OCI-LY3 (cell line): ENCODE measurements around the gene HMX1.

Experiments used
- H2AFZ ChIP-seq: fragments of 200-600, 300-600 bp; shearing (Covaris generic); 2 replicates; pipeline ENCODE4 v1.6.0; 2014; ENCODE audit warnings: antibody characterized with exemption, low read depth, low read length
- H3K27ac ChIP-seq: fragments of 200-600, 300-600 bp; sonication (generic); 2 replicates; pipeline ENCODE4 v1.5.1; 2014; ENCODE audit warnings: mild to moderate bottlenecking, low read length, moderate library complexity, mixed read lengths
- H3K27me3 ChIP-seq: fragments of 200-600, 300-600 bp; sonication (generic); 2 replicates; pipeline ENCODE4 v1.6.1; 2014; ENCODE audit warnings: low read depth, low read length, mixed read lengths
- H3K36me3 ChIP-seq: fragments of 200-600, 300-600 bp; sonication (generic); replicated peaks from 2 replicates; pipeline ENCODE3; 2014; ENCODE audit warnings: low read depth, low read length, mixed read lengths
- H3K4me1 ChIP-seq: fragments of 300-600, 200-600 bp; sonication (generic); 2 replicates; pipeline ENCODE4 v1.6.1; 2014; ENCODE audit warnings: low read length, mixed read lengths
- H3K4me2 ChIP-seq: fragments of 200-600, 300-600 bp; sonication (generic); 2 replicates; pipeline ENCODE4 v1.6.1; 2014; ENCODE audit warnings: low read length, mixed read lengths
- H3K4me3 ChIP-seq: fragments of 300-600, 200-600 bp; sonication (generic); 2 replicates; pipeline ENCODE4 v1.5.1; 2014; ENCODE audit warnings: antibody characterized with exemption, mild to moderate bottlenecking, low read length, moderate library complexity
- H3K79me2 ChIP-seq: fragments of 300-600, 200-600 bp; shearing (Covaris generic); 2 replicates; pipeline ENCODE4 v1.6.1; 2014; ENCODE audit warnings: mild to moderate bottlenecking, low read length, mixed read lengths
- H3K9ac ChIP-seq: fragments of 300-600, 200-600 bp; shearing (Covaris generic); 2 replicates; pipeline ENCODE4 v1.6.0; 2014; ENCODE audit warnings: mild to moderate bottlenecking, low read length, moderate library complexity
- H3K9me3 ChIP-seq: fragments of 200-600, 300-600 bp; shearing (Covaris generic); 2 replicates; pipeline ENCODE4 v1.6.1; 2014; ENCODE audit warnings: low read length, mixed read lengths; ENCODE audit not compliant: insufficient read depth
- H4K20me1 ChIP-seq: fragments of 200-600, 300-600 bp; sonication (generic); 2 replicates; pipeline ENCODE4 v1.6.1; 2016; ENCODE audit warnings: low read length, mixed read lengths; ENCODE audit not compliant: insufficient read depth
- CTCF ChIP-seq: fragments of 200-600, 300-600 bp; sonication (generic); IDR thresholded peaks from 2 replicates; pipeline ENCODE4 v1.5.1; 2014; ENCODE audit warnings: antibody characterized with exemption, low read length, low read depth
- EZH2phosphoT487 ChIP-seq: fragments of 200-600 bp; shearing (Covaris generic); IDR thresholded peaks from 2 replicates; pipeline ENCODE4 v1.6.1; 2018; ENCODE audit warnings: antibody characterized with exemption, mixed run types, low read depth

The HMX1 gene

GRCh38 chr4:8846046-8846720 is 25.5 kb downstream of the HMX1 start:
- Histone ChIP-seq H4K20me1 (no peaks in the 10 kb centered on the region), H3K27me3 (no peaks in the 10 kb centered on the region; the same call in 1 of the 2 replicates), H2AFZ (no peak overlapping the region), H3K4me1 (peaks cover 16% of the 10 kb centered on the region), H3K79me2 (no peaks in the 10 kb centered on the region), H3K9ac (no peak overlapping the region), H3K27ac (no peak overlapping the region), H3K4me2 (no peak overlapping the region), H3K9me3 (no peaks in the 10 kb centered on the region; the same call in 1 of the 2 replicates), H3K36me3 (no peaks in the 10 kb centered on the region), H3K4me3 (no peak overlapping the region)
- TF ChIP-seq EZH2phosphoT487 (no peak), CTCF (no peak)

GRCh38 chr4:8844976-8845690 is 26.5 kb downstream of the HMX1 start:
- Histone ChIP-seq H3K4me3 (no peak overlapping the region), H3K9me3 (no peaks in the 10 kb centered on the region; the same call in 1 of the 2 replicates), H2AFZ (no peak overlapping the region), H3K9ac (no peak overlapping the region), H3K36me3 (no peaks in the 10 kb centered on the region), H3K4me2 (no peak overlapping the region), H3K27ac (no peak overlapping the region), H3K4me1 (peaks cover 16% of the 10 kb centered on the region), H3K79me2 (no peaks in the 10 kb centered on the region), H4K20me1 (no peaks in the 10 kb centered on the region), H3K27me3 (no peaks in the 10 kb centered on the region; the same call in 1 of the 2 replicates)
- TF ChIP-seq EZH2phosphoT487 (no peak), CTCF (no peak)

GRCh38 chr4:8843597-8843996 is 28.0 kb downstream of the HMX1 start:
- Histone ChIP-seq H4K20me1 (no peaks in the 10 kb centered on the region), H3K79me2 (no peaks in the 10 kb centered on the region), H3K4me1 (peaks cover 9% of the 10 kb centered on the region), H3K27me3 (no peaks in the 10 kb centered on the region), H2AFZ (no peak overlapping the region), H3K9me3 (no peaks in the 10 kb centered on the region; the same call in 1 of the 2 replicates), H3K4me3 (no peak overlapping the region), H3K27ac (no peak overlapping the region), H3K36me3 (no peaks in the 10 kb centered on the region), H3K4me2 (no peak overlapping the region), H3K9ac (no peak overlapping the region)
- no peak for TF ChIP-seq EZH2phosphoT487
- TF ChIP-seq CTCF = no peak

GRCh38 chr4:8842614-8843013 is 29.0 kb downstream of the HMX1 start:
- peaks cover 9% of the 10 kb centered on the region for H3K4me1 ChIP-seq
- no peak for TF ChIP-seq EZH2phosphoT487
- TF ChIP-seq CTCF = no peak
- H3K4me3 ChIP-seq = no peak overlapping the region
- H3K9me3 ChIP-seq = no peaks in the 10 kb centered on the region; the same call in 1 of the 2 replicates
- no peak overlapping the region for H3K27ac ChIP-seq
- H3K79me2 ChIP-seq = no peaks in the 10 kb centered on the region
- H2AFZ ChIP-seq = no peak overlapping the region
- no peaks in the 10 kb centered on the region for H4K20me1 ChIP-seq
- no peak overlapping the region for H3K9ac ChIP-seq
- H3K27me3 ChIP-seq = no peaks in the 10 kb centered on the region
- no peak overlapping the region for H3K4me2 ChIP-seq
- no peaks in the 10 kb centered on the region for H3K36me3 ChIP-seq
